CD4-positive, CD25-positive, alpha-beta regulatory T cell (primary cell): Measurements from ENCODE around the gene CFAP57. TPM values are rescaled to one million over a fixed set of nuclear protein-coding genes. Genes with fewer than 3 reads are reported as not detected.

ENCODE experiments used
- ATAC-seq, 2 donors: fragments of 150-1000 bp; cut with Tn5 transposase; one replicate each; pipeline ENCODE4 v1.10.0; 2021; ENCODE audit warnings: low read depth in 2 of 2, moderate number of reproducible peaks in 2 of 2, moderate library complexity in 1 of 2
- DNase-seq, 3 donors: peaks; one replicate each; pipeline versions ENCODE4 v3.0.0 to v3.0.0-alpha.2; 2012 to 2022; ENCODE audit warnings: mixed read lengths in 1 of 3
- H3K27ac ChIP-seq: one replicate; pipeline ENCODE4 v1.7.0; 2013; ENCODE audit warnings: mild to moderate bottlenecking, low read length; ENCODE audit not compliant: insufficient read depth, poor library complexity, severe bottlenecking
- H3K27me3 ChIP-seq: one replicate; pipeline ENCODE4 v1.7.0; 2013; ENCODE audit warnings: low read length; ENCODE audit not compliant: control insufficient read depth, insufficient read depth
- H3K36me3 ChIP-seq: one replicate; pipeline ENCODE4 v1.7.0; 2013; ENCODE audit warnings: mild to moderate bottlenecking, low read length, moderate library complexity; ENCODE audit not compliant: control insufficient read depth, insufficient read depth
- H3K4me1 ChIP-seq: 2 replicates; pipeline ENCODE4 v1.7.0; 2013; ENCODE audit warnings: mild to moderate bottlenecking, low read length; ENCODE audit not compliant: insufficient read depth, control insufficient read depth, poor library complexity, severe bottlenecking
- H3K4me3 ChIP-seq: one replicate; pipeline ENCODE4 v1.7.0; 2013; ENCODE audit warnings: low read depth, mild to moderate bottlenecking, low read length, moderate library complexity
- H3K9me3 ChIP-seq, 2 experiments: 1 replicate in 1 of 2; 2 replicates in 1 of 2; pipeline ENCODE4 v1.7.0; 2013; ENCODE audit warnings: low read length in 2 of 2, mild to moderate bottlenecking in 1 of 2, moderate library complexity in 1 of 2; ENCODE audit not compliant: control insufficient read depth in 2 of 2
- H3K27ac Mint-ChIP-seq, 3 donors: one replicate each; pipeline ENCODE4 v1.8.0; 2020 to 2022; ENCODE audit warnings: mild to moderate bottlenecking in 3 of 3, mixed read lengths in 3 of 3, moderate library complexity in 2 of 3
- H3K27me3 Mint-ChIP-seq: one replicate; pipeline ENCODE4 v1.8.0; 2022; ENCODE audit warnings: mild to moderate bottlenecking, mixed read lengths
- H3K36me3 Mint-ChIP-seq: one replicate; pipeline ENCODE4 v1.8.0; 2020; ENCODE audit warnings: mixed read lengths
- H3K4me1 Mint-ChIP-seq, 4 donors: one replicate each; pipeline ENCODE4 v1.8.0; 2020 to 2022; ENCODE audit warnings: mixed read lengths in 4 of 4, mild to moderate bottlenecking in 1 of 4
- H3K4me3 Mint-ChIP-seq, 4 donors: one replicate each; pipeline ENCODE4 v1.8.0; 2020 to 2022; ENCODE audit warnings: mild to moderate bottlenecking in 4 of 4, mixed read lengths in 4 of 4, moderate library complexity in 3 of 4
- H3K9me3 Mint-ChIP-seq, 7 donors: one replicate each; pipeline ENCODE4 v1.8.0; 2020 to 2022; ENCODE audit warnings: mixed read lengths in 7 of 7, mild to moderate bottlenecking in 3 of 7, moderate library complexity in 2 of 7
- polyA plus RNA-seq, 4 donors: library from polyadenylated mRNA; unstranded; fragments of 300-500 nt; fragmentation: Illumina TruSeq; gene quantifications; one replicate each; pipeline ENCODE4 v1.2.3, GENCODE V29; 2021
- total RNA-seq: library from RNA; stranded (reverse); gene quantifications from one replicate; pipeline ENCODE4 v1.2.3, GENCODE V29; 2022

The CFAP57 gene
- total and polyA plus RNA-seq, 5 donors from 2014 or later = 0.13 TPM; not detected in 4

- H3K4me3 Mint-ChIP-seq = no peak overlapping the region
- Histone ChIP-seq H3K4me3 (no peak overlapping the region), H3K4me1 (no peaks in the 10 kb centered on the region), H3K27me3 (no peaks in the 10 kb centered on the region), H3K27ac (no peak overlapping the region), H3K36me3 (no peaks in the 10 kb centered on the region), H3K9me3 (no peaks in the 10 kb centered on the region)
- no peak for ATAC-seq
- peaks cover 4% of the 10 kb centered on the region for H3K27me3 Mint-ChIP-seq
- H3K9me3 Mint-ChIP-seq = no peaks in the 10 kb centered on the region
- DNase-seq = no peak
- no peak overlapping the region for H3K27ac Mint-ChIP-seq
- no peaks in the 10 kb centered on the region for H3K36me3 Mint-ChIP-seq
- H3K4me1 Mint-ChIP-seq = peaks cover 0 to 2% (median 0%) of the 10 kb centered on the region in 4 donors
These were observed 110.4 kb downstream of the CFAP57 start for GRCh38 chr1:43282220-43283195.

DNA sequence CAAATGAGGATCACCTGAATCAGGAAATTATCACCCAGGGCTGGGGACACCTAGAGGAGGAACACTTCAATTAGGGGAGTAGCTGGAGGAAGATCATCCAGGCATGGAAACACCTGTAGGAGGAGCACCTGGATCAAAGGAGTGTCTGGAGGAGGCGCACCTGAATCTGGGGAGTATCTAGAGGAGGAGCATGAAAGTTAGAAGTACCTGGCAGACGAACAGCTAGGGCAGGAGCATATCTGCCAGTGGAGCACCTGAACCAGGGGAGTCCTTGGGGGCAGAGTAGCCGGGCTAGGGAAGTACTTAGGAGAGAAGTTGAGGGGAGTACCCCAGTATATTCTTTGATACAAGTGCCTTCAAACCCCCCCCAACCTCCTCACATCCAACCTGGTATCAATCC, 111.9 kb downstream of the CFAP57 start:
- H3K36me3 ChIP-seq = no peaks in the 10 kb centered on the region
- H3K27ac ChIP-seq = no peak overlapping the region
- Mint-ChIP-seq H3K36me3 (no peaks in the 10 kb centered on the region), H3K9me3 (no peaks in the 10 kb centered on the region), H3K4me3 (no peak overlapping the region), H3K27ac (no peak overlapping the region), H3K27me3 (peaks cover 4% of the 10 kb centered on the region), H3K4me1 (peaks cover 0 to 2% (median 0%) of the 10 kb centered on the region in 4 donors)
- H3K9me3 ChIP-seq = no peaks in the 10 kb centered on the region
- no peaks in the 10 kb centered on the region for H3K4me1 ChIP-seq
- ATAC-seq (no peak), DNase-seq (no peak)
- H3K4me3 ChIP-seq = no peak overlapping the region
- no peaks in the 10 kb centered on the region for H3K27me3 ChIP-seq

- ATAC-seq = no peak
- Mint-ChIP-seq H3K4me1 (peaks cover 0 to 2% (median 0%) of the 10 kb centered on the region in 4 donors), H3K4me3 (peak overlapping the region in 1 of 4 donors; percentile 45), H3K27me3 (peaks cover 4% of the 10 kb centered on the region), H3K9me3 (no peaks in the 10 kb centered on the region), H3K36me3 (no peaks in the 10 kb centered on the region), H3K27ac (no peak overlapping the region)
- no peak for DNase-seq
- Histone ChIP-seq H3K27me3 (no peaks in the 10 kb centered on the region), H3K9me3 (no peaks in the 10 kb centered on the region), H3K4me3 (no peak overlapping the region), H3K4me1 (no peaks in the 10 kb centered on the region), H3K27ac (no peak overlapping the region), H3K36me3 (no peaks in the 10 kb centered on the region)
These were observed 112.5 kb downstream of the CFAP57 start for GRCh38 chr1:43284546-43285110.

GRCh38 chr1:43285269-43285990, 113.3 kb downstream of the CFAP57 start, which contains the start of gene C1orf210:
TSS of gene C1orf210 (minus strand) at chr1:43285581. CDS start at chr1:43283270, 2,311 bp downstream.
- H3K27me3 ChIP-seq = no peaks in the 10 kb centered on the region
- Mint-ChIP-seq H3K27me3 (peaks cover 4% of the 10 kb centered on the region), H3K27ac (no peak within 1 kb of the TSS), H3K4me1 (peaks cover 0 to 2% (median 0%) of the 10 kb centered on the region in 4 donors), H3K36me3 (no peaks in the 10 kb centered on the region), H3K9me3 (no peaks in the 10 kb centered on the region), H3K4me3 (peak within 1 kb of the TSS in 1 of 4 donors; percentile 45)
- H3K36me3 ChIP-seq = no peaks in the 10 kb centered on the region
- H3K4me1 ChIP-seq = no peaks in the 10 kb centered on the region
- no peak within 1 kb of the TSS for H3K4me3 ChIP-seq
- no peak within 1 kb of the TSS for H3K27ac ChIP-seq
- no peaks in the 10 kb centered on the region for H3K9me3 ChIP-seq
- no peak for ATAC-seq
- DNase-seq = no peak

- Histone ChIP-seq H3K4me1 (no peaks in the 10 kb centered on the region), H3K27me3 (no peaks in the 10 kb centered on the region), H3K36me3 (no peaks in the 10 kb centered on the region), H3K4me3 (no peak overlapping the region), H3K9me3 (no peaks in the 10 kb centered on the region), H3K27ac (no peak overlapping the region)
- Mint-ChIP-seq H3K9me3 (no peaks in the 10 kb centered on the region), H3K36me3 (no peaks in the 10 kb centered on the region), H3K4me3 (no peak overlapping the region), H3K27me3 (no peaks in the 10 kb centered on the region), H3K27ac (no peak overlapping the region), H3K4me1 (peaks cover 0 to 2% (median 0%) of the 10 kb centered on the region in 4 donors)
- ATAC-seq (no peak), DNase-seq (no peak)
These were observed 114.0 kb downstream of the CFAP57 start for GRCh38 chr1:43286115-43286514.

DNA sequence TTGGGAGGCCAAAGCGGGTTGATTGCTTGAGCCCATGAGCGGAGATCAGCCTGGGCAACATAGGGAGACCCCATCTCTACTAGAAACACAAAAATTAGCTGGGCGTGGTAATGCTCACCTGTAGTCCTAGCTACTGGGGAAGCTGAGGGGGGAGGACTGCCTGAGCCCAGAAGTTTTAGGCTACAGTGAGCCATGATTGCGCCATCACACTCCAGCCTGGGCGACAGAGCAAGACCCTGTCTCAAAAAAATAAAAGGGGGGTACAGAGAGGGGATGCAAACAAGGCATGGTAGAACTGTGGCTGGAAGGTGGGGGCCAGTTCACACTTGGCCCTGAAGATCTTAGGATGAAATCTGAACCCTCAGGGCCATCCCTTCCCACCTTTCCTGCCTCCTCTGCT, 114.4 kb downstream of the CFAP57 start:
- no peak for ATAC-seq
- Mint-ChIP-seq H3K4me3 (no peak overlapping the region), H3K27ac (no peak overlapping the region), H3K4me1 (peaks cover 0 to 2% (median 0%) of the 10 kb centered on the region in 4 donors), H3K27me3 (no peaks in the 10 kb centered on the region), H3K36me3 (no peaks in the 10 kb centered on the region), H3K9me3 (no peaks in the 10 kb centered on the region)
- no peaks in the 10 kb centered on the region for H3K9me3 ChIP-seq
- H3K4me3 ChIP-seq = no peak overlapping the region
- H3K27me3 ChIP-seq = no peaks in the 10 kb centered on the region
- DNase-seq = no peak
- no peaks in the 10 kb centered on the region for H3K36me3 ChIP-seq
- no peaks in the 10 kb centered on the region for H3K4me1 ChIP-seq
- H3K27ac ChIP-seq = no peak overlapping the region

- no peak for DNase-seq
- H3K4me3 Mint-ChIP-seq = no peak overlapping the region
- H3K36me3 Mint-ChIP-seq = no peaks in the 10 kb centered on the region
- ATAC-seq = no peak
- Histone ChIP-seq H3K27ac (no peak overlapping the region), H3K27me3 (no peaks in the 10 kb centered on the region), H3K36me3 (no peaks in the 10 kb centered on the region), H3K9me3 (no peaks in the 10 kb centered on the region), H3K4me1 (no peaks in the 10 kb centered on the region), H3K4me3 (no peak overlapping the region)
- peaks cover 0 to 2% (median 0%) of the 10 kb centered on the region in 4 donors for H3K4me1 Mint-ChIP-seq
- no peak overlapping the region for H3K27ac Mint-ChIP-seq
- no peaks in the 10 kb centered on the region for H3K27me3 Mint-ChIP-seq
- no peaks in the 10 kb centered on the region for H3K9me3 Mint-ChIP-seq
These were observed 116.1 kb downstream of the CFAP57 start for GRCh38 chr1:43288058-43288784.
